GM13977 (cell line): ENCODE data around the gene ZNF831.

Experiments used
- DNase-seq: peaks from one replicate; pipeline ENCODE4 v3.0.0; 2012; ENCODE audit warnings: low spot score
- CTCF ChIP-seq: IDR thresholded peaks from 2 replicates; pipeline ENCODE4 v1.5.1; 2012; ENCODE audit warnings: mild to moderate bottlenecking, control low read depth; ENCODE audit not compliant: insufficient read depth; ENCODE audit errors: extremely low read depth, missing control alignments
- in situ Hi-C: fragments of 300-500 bp; cut with MboI; formaldehyde crosslinking; loops from one replicate; pipeline ENCODE4 v1.12.0; 2022; ENCODE audit warnings: low sequenced_read_pairs, low pct_unique_long_range_greater_than_20kb, mixed read lengths, inconsistent platforms; ENCODE audit not compliant: unreplicated experiment

ZNF831 gene

GRCh38 chr20:59159091-59159490 is 4.5 kb upstream of the ZNF831 start:
- TF ChIP-seq CTCF: no peak
- in situ Hi-C loops: no loop called here
- DNase-seq: no peak

GRCh38 chr20:59159493-59160376 is 3.9 kb upstream of the ZNF831 start:
- TF ChIP-seq CTCF: no peak
- in situ Hi-C loops: no loop called here
- DNase-seq: no peak

GRCh38 chr20:59160389-59161115 is 3.1 kb upstream of the ZNF831 start:
- TF ChIP-seq CTCF: no peak
- in situ Hi-C loops: no loop called here
- DNase-seq: no peak

- in situ Hi-C loops: no loop called here
- no peak for TF ChIP-seq CTCF
- no peak for DNase-seq
These were observed 1.9 kb upstream of the ZNF831 start for GRCh38 chr20:59161721-59162120.

- no peak for DNase-seq
- in situ Hi-C loops: no loop called here
- TF ChIP-seq CTCF: no peak
These were observed 1.2 kb downstream of the ZNF831 start for GRCh38 chr20:59164686-59165391.

- in situ Hi-C loops: no loop called here
- DNase-seq: no peak
- TF ChIP-seq CTCF: no peak
These were observed 1.8 kb downstream of the ZNF831 start for GRCh38 chr20:59165396-59165795.
